ENCODE results near the gene STARD10. TPM values are rescaled to one million over a fixed set of nuclear protein-coding genes. Genes with fewer than 3 reads are reported as not detected.

Gene STARD10
- total and polyA plus RNA-seq, 2 of the 8 experiments (the other 6 are each of a cell fraction or from before 2014, with no cell fraction given): 23.7 to 35.7 TPM

- TF ChIP-seq FOSL1 (IDR thresholded peaks at IDR 0.05; ENCODE audit: insufficient read depth, low read depth, low read length) (no peak), CEBPB (IDR thresholded peaks at IDR 0.05; ENCODE audit: low read depth, low read length) (no peak), CBX5 (IDR thresholded peaks at IDR 0.05; ENCODE audit: low read depth, low read length) (no peak), CHD2 (IDR thresholded peaks at IDR 0.05; ENCODE audit: low read length) (no peak), CHD1 (IDR thresholded peaks at IDR 0.05; ENCODE audit: low read depth, low read length) (no peak), KDM4A (IDR thresholded peaks at IDR 0.05; ENCODE audit: low read depth, low read length, severe bottlenecking) (no peak), SP1 (IDR thresholded peaks at IDR 0.05; ENCODE audit: low read depth, low read length) (no peak), SP2 (IDR thresholded peaks at IDR 0.05; ENCODE audit: low read length) (no peak), KDM5A (IDR thresholded peaks at IDR 0.05; ENCODE audit: low read length) (no peak)
Measured at GRCh38 chr11:72763823-72764222, 30.0 kb downstream of the STARD10 start (continued).

All from H1 (cell line).